ENCODE results near the gene SAMD11. TPM values are rescaled to one million over a fixed set of nuclear protein-coding genes. Genes with fewer than 3 reads are reported as not detected.

Gene SAMD11
- total and polyA plus RNA-seq, 2 of the 8 experiments (the other 6 are each of a cell fraction or from before 2014, with no cell fraction given): 0.18 to 0.30 TPM

GRCh38 chr1:967466-968343 is 44.0 kb downstream of the SAMD11 start:
- FAIRE-seq (no peak), DNase-seq (ENCODE audit: low read depth in 1 of 2, low spot score in 2 of 2) (no peak)
- H2AFZ ChIP-seq (ENCODE audit: low read length): no peak overlapping the region
- peaks cover 0 to 3% of the 10 kb centered on the region in 2 experiments; a peak in 1 of 4 replicates for H3K79me2 ChIP-seq (ENCODE audit: control insufficient read depth in 1 of 2, insufficient read depth in 2 of 2, low read length in 2 of 2)
- H3K9me3 ChIP-seq (ENCODE audit: insufficient read depth in 2 of 2, low read depth in 1 of 2, low read length in 1 of 2): no peaks in the 10 kb centered on the region
- no peak overlapping the region for H2AK5ac ChIP-seq (ENCODE audit: low read depth, low read length)
- peaks cover 11 to 63% (median 54%) of the 10 kb centered on the region in 4 experiments for H3K27me3 ChIP-seq (replicated peaks in 1 of 4; ENCODE audit: control insufficient read depth in 3 of 4, extremely low read depth in 1 of 4, insufficient read depth in 3 of 4, low read length in 3 of 4)
- no peak overlapping the region for H3K27ac ChIP-seq (ENCODE audit: low read depth, low read length)
- H3K18ac ChIP-seq (ENCODE audit: extremely low read depth, low read length): no peak overlapping the region
- 0 out of 2 replicates have a peak overlapping the region, but pooled peaks have one; percentile 92 for H2BK15ac ChIP-seq (ENCODE audit: low read length)
- CTCF ChIA-PET (ENCODE audit: partially characterized antibody): interaction anchor here (0.7 to 1.1 kb wide), 3 partner anchors 30 to 51 kb away, joined by 3 read pairs; no protein-coding TSS in a partner anchor
- no peak overlapping the region for H4K8ac ChIP-seq (ENCODE audit: extremely low read depth, insufficient read depth, low read length)
- H4K5ac ChIP-seq (ENCODE audit: insufficient read length, low read depth, low read length): no peak overlapping the region
- no peak overlapping the region for H3K56ac ChIP-seq (replicated peaks; ENCODE audit: insufficient read length, low read depth, low read length)
- 0 out of 2 replicates have a peak overlapping the region, but pooled peaks have one; percentile 24 for H2BK5ac ChIP-seq (ENCODE audit: low read depth, low read length)
- no peak overlapping the region for H3K14ac ChIP-seq (ENCODE audit: insufficient read length)
- H3K4ac ChIP-seq (replicated peaks; ENCODE audit: insufficient read length, low read depth, low read length): no peak overlapping the region
- no peak overlapping the region for H2BK20ac ChIP-seq (ENCODE audit: low read length)
- H4K91ac ChIP-seq (replicated peaks; ENCODE audit: insufficient read length, low read length): no peak overlapping the region
- H3K79me1 ChIP-seq (ENCODE audit: low read depth, low read length): no peaks in the 10 kb centered on the region; the same call in 1 of the 2 replicates
- peaks cover 10% of the 10 kb centered on the region; the same call in 1 of the 2 replicates for H3K23me2 ChIP-seq (ENCODE audit: low read depth, low read length)
- H2BK12ac ChIP-seq (ENCODE audit: low read depth, low read length): peak overlapping the region; percentile 84; the same call in 1 of the 2 replicates
- H3K9ac ChIP-seq (replicated peaks in 1 of 4; ENCODE audit: extremely low read depth in 1 of 4, low read depth in 3 of 4, low read length in 3 of 4): no peak overlapping the region
- POLR2A ChIA-PET (ENCODE audit: partially characterized antibody): interaction anchor here (0.7 to 2.2 kb wide), 10 partner anchors 9 to 97 kb away, joined by 3 to 11 read pairs (median 3); partner anchors contain the start of gene NOC2L
- peaks cover 0 to 13% (median 6%) of the 10 kb centered on the region in 4 experiments; a peak in 5 of 7 replicates for H3K4me1 ChIP-seq (replicated peaks in 1 of 4; ENCODE audit: control insufficient read depth in 3 of 4, insufficient read depth in 4 of 4, low read length in 3 of 4)
- H4K20me1 ChIP-seq (replicated peaks in 1 of 2; ENCODE audit: control insufficient read depth in 1 of 2, insufficient read depth in 2 of 2, low read length in 2 of 2): peaks cover 0 to 29% of the 10 kb centered on the region in 2 experiments
- H3K4me3 ChIP-seq (ENCODE audit: extremely low read depth in 1 of 4, insufficient read depth in 2 of 4, low read depth in 3 of 4, low read length in 4 of 4): peak overlapping the region in 1 of 4 experiments; percentile 70; a peak in 1 of 8 replicates
- no peak overlapping the region for H3K23ac ChIP-seq (ENCODE audit: insufficient read length)
- 86% methylated on average over 23 of the region's 23 CpGs; no CpG with 5 or more reads in 1 of the 2 experiments for WGBS, 2 experiments (ENCODE audit: extremely low coverage in 1 of 2, insufficient coverage in 1 of 2, insufficient read length in 1 of 2, insufficient replicate concordance in 2 of 2, low coverage in 1 of 2, low lambda C conversion rate in 2 of 2, missing lambda C conversion rate in 1 of 2)
- H2BK120ac ChIP-seq (replicated peaks; ENCODE audit: low read depth, low read length): no peak overlapping the region
- H3K36me3 ChIP-seq (ENCODE audit: control insufficient read depth in 2 of 4, insufficient read depth in 4 of 4, low read length in 3 of 4): peaks cover 0 to 13% (median 7%) of the 10 kb centered on the region in 4 experiments; a peak in 6 of 8 replicates
- H3K4me2 ChIP-seq (ENCODE audit: insufficient read depth in 1 of 2, low read depth in 2 of 2, low read length in 2 of 2): peak overlapping the region in 1 of 2 experiments; percentile 83; a peak in 2 of 4 replicates
- TF ChIP-seq ATF2 (IDR thresholded peaks at IDR 0.05; ENCODE audit: low read length): no peak
- TF ChIP-seq ASH2L (IDR thresholded peaks at IDR 0.05; ENCODE audit: low read length): no peak
- TF ChIP-seq PHF8 (conservative IDR thresholded peaks at IDR 0.05; ENCODE audit: low read depth, low read length): no peak
- TF ChIP-seq SUZ12 (IDR thresholded peaks at IDR 0.05; ENCODE audit: low read length): no peak
- TF ChIP-seq EP300 (IDR thresholded peaks at IDR 0.05; ENCODE audit: borderline replicate concordance in 1 of 2, low read depth in 2 of 2, low read length in 2 of 2): no peak
- TF ChIP-seq NANOG (IDR thresholded peaks at IDR 0.05; ENCODE audit: insufficient read depth, low read depth, low read length, poor library complexity, severe bottlenecking): no peak
- no peak for TF ChIP-seq JUN (IDR thresholded peaks at IDR 0.05; ENCODE audit: low read depth, low read length)
- TF ChIP-seq TBP (IDR thresholded peaks at IDR 0.05; ENCODE audit: low read depth, low read length): no peak
